Breast epithelium (tissue), 3 donors: ENCODE measurements around the gene HRNR.

Source experiments
- CTCF ChIP-seq, 3 donors: fragments of 450-650 bp; IDR thresholded peaks; one replicate each; pipeline ENCODE4 v1.5.1; 2016 to 2017; ENCODE audit warnings: antibody characterized with exemption in 3 of 3, mild to moderate bottlenecking in 3 of 3, moderate library complexity in 3 of 3
- POLR2A ChIP-seq: fragments of 450-650 bp; IDR thresholded peaks from one replicate; pipeline ENCODE4 v1.6.1; 2016; ENCODE audit warnings: antibody characterized with exemption, mild to moderate bottlenecking, moderate library complexity

- TF ChIP-seq POLR2A (no peak), CTCF (IDR thresholded peaks at IDR 0.05) (no peak)
These were observed 32.7 kb downstream of the HRNR start for GRCh38 chr1:152191260-152191659.
